ENCODE measurements around the gene TMEM38A.

- TF ChIP-seq POLR2A (IDR thresholded peaks at IDR 0.05), result no peak
- no peak for TF ChIP-seq CTCF (IDR thresholded peaks at IDR 0.05)
These were observed 36.7 kb upstream of the TMEM38A start for GRCh38 chr19:16624236-16624635.

Data from testis (tissue), 2 donors.